Measurements from ENCODE around the gene DOCK1.

DNA sequence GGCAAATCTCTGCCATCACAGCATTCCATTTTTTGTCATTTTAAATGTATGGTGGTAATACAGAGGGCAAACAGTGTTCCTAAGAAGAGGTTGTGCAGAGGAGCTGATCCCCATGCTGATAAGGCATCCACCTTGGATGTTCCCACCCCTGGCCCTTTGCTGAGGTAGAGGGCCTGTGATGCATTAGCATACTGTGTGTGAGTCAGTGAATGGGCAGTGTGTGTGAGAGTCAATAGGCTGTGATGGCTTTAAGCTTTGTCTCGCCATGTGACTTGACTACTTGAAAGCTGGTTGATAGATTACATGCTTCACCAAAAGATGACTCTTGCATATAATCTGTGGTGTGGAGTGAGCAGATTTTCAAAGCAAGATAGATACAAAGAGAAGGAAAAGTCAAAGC, 209.9 kb downstream of the DOCK1 start:
- TF ChIP-seq POLR2AphosphoS5 (IDR thresholded peaks at IDR 0.05; ENCODE audit: low read depth, low read length) (no peak), POLR2A (IDR thresholded peaks at IDR 0.05; ENCODE audit: low read depth, low read length) (no peak)

Measured in GM12891 (cell line).